Measurements from ENCODE around the gene KIF3B. TPM values are rescaled to one million over a fixed set of nuclear protein-coding genes. Genes with fewer than 3 reads are reported as not detected.
A peak's percentile ranks its signal among the peaks of the same experiment; 100 is the strongest.
"Not testable (repeated sequence)": the region's sequence is repeated elsewhere in the genome, so short reads cannot be mapped to it uniquely, and the experiment has no call there.

KIF3B gene
- total and polyA plus RNA-seq, 2 of the 13 experiments (the other 11 are each of a cell fraction or from before 2014, with no cell fraction given) = 23.6 to 28.8 TPM

DNA sequence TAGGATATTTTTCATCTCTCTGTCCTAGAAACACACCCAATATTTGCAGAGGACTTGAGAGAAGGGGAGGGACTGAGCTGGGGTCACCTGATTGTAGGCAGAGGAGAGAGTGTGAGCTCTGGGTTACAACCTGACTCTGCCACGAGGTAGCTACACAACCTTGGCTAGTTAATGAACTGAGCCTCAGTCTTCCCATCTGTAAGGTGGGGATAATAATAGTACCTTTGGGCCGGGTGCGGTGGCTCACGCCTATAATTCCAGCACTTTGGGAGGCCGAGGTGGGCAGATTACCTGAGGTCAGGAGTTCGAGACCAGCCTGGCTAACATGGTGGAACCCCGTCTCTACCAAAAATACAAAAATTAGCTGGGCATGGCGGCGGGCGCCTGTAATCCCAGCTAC lies 16.5 kb upstream of the KIF3B start:
- 69% methylated on average over 10 of the region's 10 CpGs for WGBS (ENCODE audit: low lambda C conversion rate)
- BruUV-seq (replicated peaks); H3K9ac ChIP-seq (ENCODE audit: insufficient read depth, low read depth, low read length); H3K79me2 ChIP-seq (ENCODE audit: insufficient read depth, low read length); intact Hi-C loops (cut with micrococcal nuclease; ENCODE audit: unreplicated experiment); H3K27me3 ChIP-seq (ENCODE audit: control insufficient read depth in 1 of 2, insufficient read depth in 2 of 2, low read length in 2 of 2); FAIRE-seq; H3K4me3 ChIP-seq (replicated peaks in 1 of 3; ENCODE audit: insufficient read depth in 1 of 3, low read depth in 2 of 3, low read length in 3 of 3); H3K27ac ChIP-seq (ENCODE audit: extremely low read length, insufficient read depth, low read length); H3K36me3 ChIP-seq (replicated peaks in 1 of 2; ENCODE audit: control insufficient read depth in 1 of 2, insufficient read depth in 2 of 2, low read length in 2 of 2); H4K20me1 ChIP-seq (ENCODE audit: insufficient read depth, low read length); H3K9me3 ChIP-seq (ENCODE audit: low read length); in situ Hi-C loops (cut with HindIII; ENCODE audit: extremely low pct_ligation_motif_present, low pct_unique_long_range_greater_than_20kb); CTCF ChIA-PET (ENCODE audit: low intra/inter-chr PET ratio, low total read pairs): not testable (repeated sequence)
- POLR2A ChIA-PET = interaction anchor here (1.1 to 2.2 kb wide), 3 partner anchors 10 to 51 kb away, joined by 3 to 6 read pairs (median 4); no protein-coding TSS in a partner anchor
- ATAC-seq = peak; percentile 22
- peak overlapping the region; percentile 20 for H2AFZ ChIP-seq (ENCODE audit: low read length)
- H3K4me1 ChIP-seq (ENCODE audit: insufficient read depth, low read length) = peaks cover 54% of the 10 kb centered on the region
- TF ChIP-seq, protein P1, sequence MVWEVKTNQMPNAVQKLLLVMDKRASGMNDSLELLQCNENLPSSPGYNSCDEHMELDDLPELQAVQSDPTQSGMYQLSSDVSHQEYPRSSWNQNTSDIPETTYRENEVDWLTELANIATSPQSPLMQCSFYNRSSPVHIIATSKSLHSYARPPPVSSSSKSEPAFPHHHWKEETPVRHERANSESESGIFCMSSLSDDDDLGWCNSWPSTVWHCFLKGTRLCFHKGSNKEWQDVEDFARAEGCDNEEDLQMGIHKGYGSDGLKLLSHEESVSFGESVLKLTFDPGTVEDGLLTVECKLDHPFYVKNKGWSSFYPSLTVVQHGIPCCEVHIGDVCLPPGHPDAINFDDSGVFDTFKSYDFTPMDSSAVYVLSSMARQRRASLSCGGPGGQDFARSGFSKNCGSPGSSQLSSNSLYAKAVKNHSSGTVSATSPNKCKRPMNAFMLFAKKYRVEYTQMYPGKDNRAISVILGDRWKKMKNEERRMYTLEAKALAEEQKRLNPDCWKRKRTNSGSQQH (CRISPR knock-in tag; IDR thresholded peaks at IDR 0.05; ENCODE audit: low read depth) = 0 out of 2 replicates have a peak, but pooled peaks have one; percentile 38
- TF ChIP-seq HDAC2 (CRISPR knock-in tag; IDR thresholded peaks at IDR 0.05) (0 out of 2 replicates have a peak, but pooled peaks have one; percentile 41), ZNF121 (CRISPR knock-in tag; IDR thresholded peaks at IDR 0.05) (0 out of 2 replicates have a peak, but pooled peaks have one; percentile 31), ZMYM2 (CRISPR knock-in tag; IDR thresholded peaks at IDR 0.05) (peak; percentile 69; the same call in 1 of the 2 replicates), KDM1A (CRISPR knock-in tag; IDR thresholded peaks at IDR 0.05) (peak; percentile 94), ZNF629 (CRISPR knock-in tag; conservative IDR thresholded peaks at IDR 0.05) (peak; percentile 99), ZNF263 (CRISPR knock-in tag; IDR thresholded peaks at IDR 0.05) (0 out of 2 replicates have a peak, but pooled peaks have one; percentile 25), RCOR2 (CRISPR knock-in tag; IDR thresholded peaks at IDR 0.05) (peak; percentile 85; the same call in 1 of the 2 replicates), ADNP (CRISPR knock-in tag; IDR thresholded peaks at IDR 0.05) (peak; percentile 97), ZMYM4 (CRISPR knock-in tag; IDR thresholded peaks at IDR 0.05) (peak; percentile 27; the same call in 1 of the 2 replicates), ZMYM3 (CRISPR knock-in tag; IDR thresholded peaks at IDR 0.05) (peak; percentile 99), MIXL1 (CRISPR knock-in tag; IDR thresholded peaks at IDR 0.05) (0 out of 2 replicates have a peak, but pooled peaks have one; percentile 43), CHD4 (IDR thresholded peaks at IDR 0.05; ENCODE audit: borderline replicate concordance, low read length) (peak; percentile 82; the same call in 1 of the 2 replicates)
- TF ChIP-seq, protein P2, sequence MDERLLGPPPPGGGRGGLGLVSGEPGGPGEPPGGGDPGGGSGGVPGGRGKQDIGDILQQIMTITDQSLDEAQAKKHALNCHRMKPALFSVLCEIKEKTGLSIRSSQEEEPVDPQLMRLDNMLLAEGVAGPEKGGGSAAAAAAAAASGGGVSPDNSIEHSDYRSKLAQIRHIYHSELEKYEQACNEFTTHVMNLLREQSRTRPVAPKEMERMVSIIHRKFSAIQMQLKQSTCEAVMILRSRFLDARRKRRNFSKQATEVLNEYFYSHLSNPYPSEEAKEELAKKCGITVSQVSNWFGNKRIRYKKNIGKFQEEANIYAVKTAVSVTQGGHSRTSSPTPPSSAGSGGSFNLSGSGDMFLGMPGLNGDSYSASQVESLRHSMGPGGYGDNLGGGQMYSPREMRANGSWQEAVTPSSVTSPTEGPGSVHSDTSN (CRISPR knock-in tag; IDR thresholded peaks at IDR 0.05) = 0 out of 2 replicates have a peak, but pooled peaks have one; percentile 15
- TF ChIP-seq, protein P3, sequence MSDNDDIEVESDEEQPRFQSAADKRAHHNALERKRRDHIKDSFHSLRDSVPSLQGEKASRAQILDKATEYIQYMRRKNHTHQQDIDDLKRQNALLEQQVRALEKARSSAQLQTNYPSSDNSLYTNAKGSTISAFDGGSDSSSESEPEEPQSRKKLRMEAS (IDR thresholded peaks at IDR 0.05) = 0 out of 2 replicates have a peak, but pooled peaks have one; percentile 20
- TF ChIP-seq, protein P4, sequence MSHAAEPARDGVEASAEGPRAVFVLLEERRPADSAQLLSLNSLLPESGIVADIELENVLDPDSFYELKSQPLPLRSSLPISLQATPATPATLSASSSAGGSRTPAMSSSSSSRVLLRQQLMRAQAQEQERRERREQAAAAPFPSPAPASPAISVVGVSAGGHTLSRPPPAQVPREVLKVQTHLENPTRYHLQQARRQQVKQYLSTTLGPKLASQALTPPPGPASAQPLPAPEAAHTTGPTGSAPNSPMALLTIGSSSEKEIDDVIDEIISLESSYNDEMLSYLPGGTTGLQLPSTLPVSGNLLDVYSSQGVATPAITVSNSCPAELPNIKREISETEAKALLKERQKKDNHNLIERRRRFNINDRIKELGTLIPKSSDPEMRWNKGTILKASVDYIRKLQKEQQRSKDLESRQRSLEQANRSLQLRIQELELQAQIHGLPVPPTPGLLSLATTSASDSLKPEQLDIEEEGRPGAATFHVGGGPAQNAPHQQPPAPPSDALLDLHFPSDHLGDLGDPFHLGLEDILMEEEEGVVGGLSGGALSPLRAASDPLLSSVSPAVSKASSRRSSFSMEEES (CRISPR knock-in tag; IDR thresholded peaks at IDR 0.05) = peak; percentile 35; the same call in 1 of the 2 replicates
- peak; percentile 50 for DNase-seq (ENCODE audit: low spot score)
- H3K4me2 ChIP-seq (ENCODE audit: low read depth, low read length) = peak overlapping the region; percentile 50
